ENCODE measurements around the gene MATN4.

The MATN4 gene

DNA sequence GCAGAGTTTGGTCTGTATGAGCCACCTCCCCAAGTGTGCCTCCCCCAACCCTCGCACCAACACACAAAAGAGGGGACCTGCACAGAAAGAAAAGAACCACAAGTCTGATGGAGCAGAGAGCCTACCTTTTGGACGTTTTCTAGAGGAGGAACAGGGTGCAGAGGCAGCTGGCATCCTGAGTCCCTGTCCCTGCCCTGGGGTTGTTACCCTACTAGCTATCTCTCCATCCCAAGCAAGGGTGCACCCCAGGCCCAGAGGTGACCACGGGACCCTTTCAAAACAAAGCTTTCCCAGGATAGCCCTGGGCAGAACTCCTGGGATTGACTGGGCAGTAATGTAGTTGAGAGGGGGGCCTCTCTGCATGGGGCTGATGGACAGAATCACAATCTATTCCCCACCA lies 9.7 kb upstream of the MATN4 start:
- DNase-seq (ENCODE audit: low spot score) (no peak), FAIRE-seq (no peak)

DNA sequence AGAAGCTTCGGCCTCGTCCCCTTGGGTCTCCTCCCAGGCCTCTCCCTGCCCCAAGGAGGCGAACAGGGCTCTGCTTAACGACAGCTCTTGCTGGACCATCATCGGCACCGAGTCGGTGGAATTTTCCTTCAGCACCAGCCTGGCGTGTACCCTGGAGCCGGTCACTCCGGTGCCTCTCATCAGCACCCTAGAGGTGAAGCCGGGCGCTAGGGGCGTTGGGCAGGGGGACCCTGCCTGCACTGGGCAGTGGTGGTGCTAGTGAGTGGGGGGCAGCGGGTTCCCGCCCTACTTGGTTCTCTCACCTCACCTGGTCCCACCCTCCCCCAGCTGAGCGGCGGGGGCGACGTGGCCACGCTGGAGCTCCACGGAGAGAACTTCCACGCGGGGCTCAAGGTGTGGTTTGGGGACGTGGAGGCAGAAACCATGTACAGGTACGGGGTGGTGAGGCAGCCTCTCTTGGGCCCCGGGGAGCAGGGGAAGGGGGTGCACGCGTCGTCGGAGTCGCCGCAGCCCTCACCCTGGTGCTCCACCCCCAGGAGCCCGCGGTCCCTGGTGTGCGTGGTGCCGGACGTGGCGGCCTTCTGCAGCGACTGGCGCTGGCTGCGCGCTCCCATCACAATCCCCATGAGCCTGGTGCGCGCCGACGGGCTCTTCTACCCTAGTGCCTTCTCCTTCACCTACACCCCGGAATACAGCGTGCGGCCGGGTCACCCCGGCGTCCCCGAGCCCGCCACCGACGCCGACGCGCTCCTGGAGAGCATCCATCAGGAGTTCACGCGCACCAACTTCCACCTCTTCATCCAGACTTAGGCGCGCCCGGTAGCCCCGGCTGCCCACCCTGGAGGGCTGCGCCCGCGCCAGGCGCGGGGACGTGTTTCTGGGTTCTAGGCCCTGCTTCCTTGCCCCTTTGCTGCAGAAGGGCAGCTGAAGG lies 8.3 kb upstream of the MATN4 start:
- FAIRE-seq: no peak
- DNase-seq (ENCODE audit: low spot score): no peak

- DNase-seq (ENCODE audit: low spot score) (no peak), FAIRE-seq (no peak)
These were observed 7.6 kb upstream of the MATN4 start for GRCh38 chr20:45315672-45316071.

DNA sequence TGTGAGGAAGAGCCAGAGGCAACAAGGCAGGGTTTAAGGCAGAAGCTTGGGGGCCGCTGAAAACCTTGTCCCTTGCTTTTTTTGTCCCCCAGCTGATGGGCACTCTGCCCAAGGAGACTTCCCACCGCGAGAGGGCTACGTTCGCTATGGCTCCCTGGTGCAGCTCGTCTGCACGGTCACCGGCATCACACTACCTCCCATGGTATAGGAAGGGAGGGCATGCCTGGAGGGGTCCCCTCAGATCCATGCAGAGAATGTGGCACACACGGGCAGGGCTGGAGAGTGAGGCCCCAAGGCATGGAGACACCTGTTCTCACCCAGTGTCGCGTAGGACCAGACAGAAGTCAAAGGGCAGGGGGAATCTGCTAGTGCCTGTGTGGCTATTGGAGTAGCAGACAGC lies 5.8 kb upstream of the MATN4 start:
- FAIRE-seq: no peak
- no peak for DNase-seq (ENCODE audit: low spot score)

- FAIRE-seq (peak; percentile 89), DNase-seq (ENCODE audit: low spot score) (no peak)
These were observed 5.1 kb upstream of the MATN4 start for GRCh38 chr20:45313065-45313695.

DNA sequence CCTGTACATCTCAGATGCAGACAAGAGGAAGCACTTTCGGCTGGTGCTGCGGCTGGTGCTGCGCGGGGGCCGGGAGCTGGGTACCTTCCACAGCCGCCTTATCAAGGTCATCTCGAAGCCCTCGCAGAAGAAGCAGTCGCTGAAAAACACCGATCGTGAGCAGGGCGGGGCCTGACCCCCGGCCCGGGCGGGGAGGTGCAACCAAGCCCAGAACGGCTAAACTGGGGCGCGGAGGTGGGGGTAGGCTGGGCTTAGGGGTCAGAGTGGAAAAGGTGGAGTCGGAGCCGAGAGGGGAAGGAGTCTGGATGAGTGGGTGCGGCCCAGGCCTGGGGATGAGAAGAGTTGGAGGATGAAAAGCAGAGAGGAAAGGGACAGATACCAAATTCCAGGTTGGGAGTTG lies 4.1 kb upstream of the MATN4 start:
- no peak for FAIRE-seq

GRCh38 chr20:45311589-45312211 lies 3.6 kb upstream of the MATN4 start:
- FAIRE-seq: peak; percentile 90
- peak; percentile 94 for DNase-seq (ENCODE audit: low spot score)

More for the DNA sequence above, 4.1 kb upstream of the MATN4 start:
- DNase-seq (ENCODE audit: low spot score): no peak

- DNase-seq (ENCODE audit: low spot score): no peak
- peak; percentile 52 for FAIRE-seq
These were observed 976 bp upstream of the MATN4 start for GRCh38 chr20:45309075-45309474.

DNA sequence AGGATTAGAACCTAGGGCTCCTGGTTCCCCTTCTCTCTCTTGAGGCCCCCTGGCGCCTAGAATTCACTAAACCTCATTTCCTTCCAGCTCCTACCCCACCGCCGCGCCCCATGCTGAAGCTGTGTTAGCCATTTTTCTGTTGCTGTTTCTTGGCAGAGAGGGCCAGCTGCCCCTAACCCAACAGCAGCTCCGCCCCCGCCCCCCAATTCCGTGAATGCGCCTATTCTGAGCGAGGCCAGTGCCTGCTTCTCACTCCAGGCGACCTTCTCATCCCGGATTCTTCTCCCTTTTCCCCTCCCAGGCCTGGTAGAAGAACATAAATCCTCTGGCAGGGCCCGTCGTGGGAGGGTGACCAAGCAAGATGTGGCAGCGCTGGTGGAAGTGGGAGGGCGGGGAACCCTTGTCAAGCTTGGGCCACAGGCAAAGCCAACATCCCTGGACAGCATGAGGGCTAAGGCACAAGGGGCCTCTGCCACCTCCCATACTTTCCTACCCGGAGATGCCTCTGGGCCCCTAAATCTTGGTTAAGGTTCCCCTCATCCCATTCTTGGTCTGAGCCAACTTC lies 941 bp downstream of the MATN4 start:
- FAIRE-seq: no peak
- no peak for DNase-seq (ENCODE audit: low spot score)

DNA sequence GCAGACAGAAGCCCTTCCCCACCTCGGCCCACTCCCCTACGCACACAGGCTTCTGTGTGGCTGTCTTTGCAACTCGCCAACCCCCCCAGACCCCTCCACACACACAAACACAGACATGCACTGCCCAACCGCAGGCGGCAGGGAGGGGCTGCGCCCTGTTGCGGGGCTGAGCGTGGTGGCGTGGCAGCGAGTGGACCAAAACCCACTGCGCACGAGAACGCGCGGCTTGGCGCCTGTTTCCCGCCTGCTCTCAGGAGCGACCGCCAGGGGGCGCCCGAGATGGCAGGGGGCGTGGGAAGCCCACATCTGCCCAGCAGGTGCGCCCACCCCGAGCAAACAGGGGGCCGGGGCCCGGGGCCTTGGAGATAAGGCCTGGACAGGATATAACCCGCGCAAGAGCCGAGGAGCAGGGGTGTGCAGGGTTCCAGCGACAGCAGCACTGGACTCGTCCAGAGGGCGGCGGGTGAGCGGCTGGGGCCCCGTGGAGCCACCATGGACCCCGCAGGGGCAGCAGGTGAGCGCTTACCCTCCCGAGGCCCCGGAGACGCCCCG lies 1.6 kb downstream of the MATN4 start, which contains the start of gene RBPJL:
RBPJL (plus strand) TSS at position 410 of the 552 bp plus-strand sequence; CDS start at position 493, 83 bp downstream.
- DNase-seq (ENCODE audit: low spot score) (peak; percentile 82), FAIRE-seq (peak; percentile 81)

DNA sequence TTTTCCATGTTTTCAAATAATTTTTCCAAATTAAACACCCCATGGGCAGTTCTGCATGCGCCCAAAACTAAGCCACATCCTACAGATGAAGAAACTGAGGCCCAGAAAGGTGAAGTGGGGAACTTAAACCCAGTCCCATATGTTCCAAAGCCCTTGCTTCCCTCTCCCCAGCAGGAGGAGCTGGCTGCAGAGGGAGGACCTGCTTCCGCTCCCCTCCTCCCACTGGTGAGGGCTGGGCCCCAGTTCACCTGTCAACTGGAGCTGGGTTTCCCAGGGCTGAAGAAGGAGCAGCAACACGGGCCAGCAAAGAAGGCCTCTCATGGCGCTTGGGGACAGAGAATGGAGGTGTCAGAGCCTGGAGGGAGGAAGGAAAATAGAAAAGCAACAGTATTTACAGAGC lies 2.8 kb downstream of the MATN4 start:
- no peak for FAIRE-seq
- DNase-seq (ENCODE audit: low spot score): no peak

DNA sequence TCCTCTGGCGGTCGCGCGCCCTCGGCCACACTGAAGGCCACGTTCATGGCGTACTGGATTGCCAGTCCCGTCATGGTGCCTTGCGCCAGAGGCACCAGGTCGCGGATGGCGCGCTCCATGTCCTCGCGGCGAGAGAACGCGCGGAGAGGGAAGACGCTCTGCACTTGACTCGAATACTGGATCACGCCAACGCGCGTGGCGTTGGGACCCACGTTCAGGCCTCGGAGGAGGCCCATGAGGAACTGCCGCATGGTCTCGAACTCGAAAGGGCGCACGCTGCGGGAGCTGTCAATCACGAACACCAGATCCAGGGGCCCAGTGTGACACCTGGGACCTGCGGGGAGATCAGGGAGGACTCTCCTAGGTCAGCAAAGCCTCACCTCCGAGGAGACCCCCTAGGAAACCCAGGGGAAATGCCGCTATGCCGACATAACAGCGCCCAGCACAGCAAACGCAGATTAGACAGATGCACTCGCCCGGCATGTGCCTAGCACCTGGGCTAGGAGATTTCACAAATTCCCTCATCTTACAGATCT lies 3.6 kb downstream of the MATN4 start:
- DNase-seq (ENCODE audit: low spot score) (no peak), FAIRE-seq (peak; percentile 72)

DNA sequence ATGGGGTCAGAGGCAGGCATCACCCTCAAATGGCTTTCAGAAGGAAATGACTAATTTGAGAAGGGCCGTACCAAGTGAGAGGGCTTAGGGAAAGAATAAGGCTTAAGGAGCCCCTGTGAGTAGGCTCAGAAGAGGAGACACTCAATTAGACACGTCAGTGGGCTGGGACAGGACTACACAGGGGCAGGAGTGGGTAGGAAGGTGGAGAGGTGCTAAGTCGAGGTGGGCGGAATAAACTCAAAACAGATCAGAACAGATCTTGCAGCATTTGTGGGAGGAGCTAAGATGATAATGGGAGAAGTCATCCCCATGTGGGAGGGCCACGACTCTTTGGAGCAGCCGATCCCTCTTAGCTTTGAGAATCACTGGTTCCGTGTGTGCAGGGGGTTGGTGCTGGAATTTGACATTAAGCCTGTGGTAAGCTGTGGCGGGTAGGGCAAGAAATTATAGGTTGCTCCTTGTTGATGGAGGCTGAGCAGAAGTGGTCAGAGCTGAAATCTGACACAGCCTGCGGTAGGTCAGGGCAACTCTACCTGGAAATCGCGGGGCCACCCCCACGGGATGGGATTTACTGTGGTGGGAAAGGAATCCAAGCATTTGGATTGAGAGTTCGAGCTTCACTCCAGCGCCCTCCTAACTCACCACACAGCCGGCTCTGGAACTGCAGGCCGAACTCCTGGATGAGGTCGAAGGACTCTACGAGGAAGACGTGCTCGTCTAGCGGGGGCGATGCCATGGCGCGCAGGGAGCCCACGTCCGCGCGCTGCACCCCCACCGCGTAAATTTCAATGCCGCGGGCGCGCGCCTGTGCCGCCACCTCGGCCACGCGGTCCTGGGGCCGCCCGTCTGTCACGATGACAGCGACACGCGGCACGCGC lies 4.3 kb downstream of the MATN4 start:
- peak; percentile 9 for FAIRE-seq
- DNase-seq (ENCODE audit: low spot score): no peak

DNA sequence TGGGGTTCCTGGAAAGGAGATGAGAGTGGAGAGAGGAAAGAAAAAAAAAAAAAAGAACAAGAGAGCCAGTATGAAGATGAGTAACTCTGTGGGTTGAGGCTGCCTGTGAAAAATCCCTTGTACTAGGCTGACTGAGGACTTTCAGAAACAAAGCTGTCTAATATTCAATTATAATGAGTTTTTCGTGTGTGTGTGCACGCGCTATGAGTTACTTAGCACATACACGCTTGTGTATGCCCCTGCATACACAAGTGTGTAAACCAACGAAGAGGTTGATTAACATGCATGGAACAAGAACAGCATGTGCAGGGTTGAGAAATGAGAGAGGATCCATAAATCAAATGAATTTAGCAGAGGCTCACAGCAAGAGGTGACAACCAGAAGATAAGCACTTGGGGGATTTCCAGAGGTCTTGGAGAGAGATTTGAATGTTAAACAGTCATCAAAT lies 6.3 kb downstream of the MATN4 start:
- DNase-seq (ENCODE audit: low spot score) (no peak), FAIRE-seq (no peak)

GRCh38 chr20:45300961-45301360 lies 7.1 kb downstream of the MATN4 start:
- peak; percentile 57 for DNase-seq (ENCODE audit: low spot score)

DNA sequence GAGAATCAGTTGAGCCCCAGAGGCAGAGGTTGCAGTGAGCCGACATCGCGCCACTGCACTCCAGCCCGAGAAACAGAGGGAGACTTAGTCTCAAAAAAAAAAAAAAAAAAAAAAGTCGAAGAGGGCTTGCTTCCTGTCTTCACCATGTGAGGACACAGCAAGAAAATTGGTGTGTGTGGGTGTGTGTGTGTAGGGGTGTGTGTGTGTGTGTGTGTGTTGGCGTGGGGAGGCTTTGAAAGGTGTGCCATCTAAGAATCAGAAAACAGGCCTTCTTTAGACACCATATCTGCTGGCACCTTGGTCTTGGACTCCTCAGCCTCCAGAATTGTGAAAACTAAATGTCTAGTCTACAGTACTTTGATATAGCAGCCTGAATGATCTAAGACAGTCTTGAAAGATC lies 8.3 kb downstream of the MATN4 start:
- no peak for DNase-seq (ENCODE audit: low spot score)
- FAIRE-seq: no peak

More at GRCh38 chr20:45300961-45301360, 7.1 kb downstream of the MATN4 start:
- peak; percentile 61 for FAIRE-seq

DNA sequence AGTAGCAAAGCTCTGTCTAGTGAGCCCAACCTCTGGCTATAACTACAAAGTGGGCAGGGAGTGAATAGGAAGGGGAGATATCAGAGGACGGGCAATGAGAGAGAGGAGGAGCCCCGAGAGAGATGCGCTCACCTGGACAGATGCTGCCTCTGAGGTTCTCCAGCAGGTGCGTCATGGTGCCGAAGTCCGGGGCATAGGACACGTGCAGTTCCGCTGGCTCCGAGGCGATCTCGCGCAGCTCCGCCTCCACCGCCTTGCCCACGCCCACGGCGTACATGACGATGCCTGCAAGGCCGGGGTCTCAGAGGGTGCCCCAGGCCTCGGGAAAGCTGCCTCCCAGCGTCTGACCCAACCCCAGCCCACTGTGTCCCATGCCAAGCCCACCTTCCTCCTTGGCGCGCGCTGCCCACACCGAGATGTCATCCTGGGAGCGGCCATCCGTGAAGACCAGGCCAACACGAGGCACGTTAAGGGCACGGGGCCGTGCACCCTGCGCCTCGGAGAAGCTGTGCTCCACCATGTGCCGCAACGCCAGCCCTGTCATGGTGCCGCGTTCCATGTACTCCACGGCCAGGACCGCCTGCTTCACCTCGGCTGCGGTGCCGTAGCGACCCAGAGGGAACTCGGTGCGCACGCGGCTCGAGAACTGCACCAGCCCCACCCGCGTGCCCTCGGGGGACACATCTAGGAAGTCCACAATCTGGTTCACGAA lies 10.2 kb downstream of the MATN4 start:
- no peak for FAIRE-seq
- DNase-seq (ENCODE audit: low spot score): no peak

DNA sequence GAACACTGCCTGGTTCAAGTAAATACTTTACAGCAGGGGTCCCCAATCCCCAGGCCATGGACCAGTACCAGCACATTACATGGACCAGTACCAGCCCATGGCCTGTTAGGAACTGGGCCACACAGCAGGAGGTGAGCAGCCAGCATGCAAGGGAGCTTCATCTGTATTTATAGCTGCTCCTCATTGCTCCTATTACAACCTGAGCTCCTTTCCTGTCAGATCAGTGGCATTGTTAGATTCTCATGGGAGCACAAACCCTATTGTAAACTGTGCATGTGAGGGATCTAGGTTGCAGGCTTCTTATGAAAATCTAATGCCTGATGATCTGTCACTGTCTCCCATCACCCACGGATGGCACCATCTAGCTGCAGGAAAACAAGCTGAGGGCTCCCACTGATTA lies 13.4 kb downstream of the MATN4 start:
- no peak for DNase-seq (ENCODE audit: low spot score)
- no peak for FAIRE-seq

DNA sequence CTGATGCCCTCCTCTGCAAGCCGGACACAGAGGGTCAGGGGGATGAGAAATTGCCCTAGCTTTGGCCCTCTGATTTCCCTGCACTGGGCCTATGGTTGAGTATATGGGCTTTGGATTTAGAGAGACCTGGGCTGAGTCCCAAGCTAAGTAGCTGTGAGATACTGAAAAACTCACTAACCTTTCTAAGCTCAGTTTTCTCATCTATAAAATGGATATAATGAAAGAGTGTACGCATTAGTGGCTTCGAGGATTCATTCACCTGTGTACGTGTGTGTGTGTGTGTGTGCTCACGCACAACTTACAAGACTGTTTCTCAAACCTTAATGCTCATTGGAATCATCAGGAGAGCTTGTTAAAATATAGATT lies 14.1 kb downstream of the MATN4 start:
- FAIRE-seq (no peak), DNase-seq (ENCODE audit: low spot score) (no peak)

All from urothelium cell line (cell line).